GM08714 (cell line): ENCODE data around the gene OTUD4.

ENCODE experiments used
- H3K4me3 ChIP-seq: fragments of 200-500 bp; sonication (Bioruptor generic); 2 replicates; pipeline ENCODE4 v1.5.1; 2014; ENCODE audit warnings: mild to moderate bottlenecking, low read length, inconsistent platforms
- ZNF274 ChIP-seq: IDR thresholded peaks from 2 replicates; pipeline ENCODE4 v1.6.1; 2012; ENCODE audit warnings: mild to moderate bottlenecking, low read depth, low read length

The OTUD4 gene

DNA sequence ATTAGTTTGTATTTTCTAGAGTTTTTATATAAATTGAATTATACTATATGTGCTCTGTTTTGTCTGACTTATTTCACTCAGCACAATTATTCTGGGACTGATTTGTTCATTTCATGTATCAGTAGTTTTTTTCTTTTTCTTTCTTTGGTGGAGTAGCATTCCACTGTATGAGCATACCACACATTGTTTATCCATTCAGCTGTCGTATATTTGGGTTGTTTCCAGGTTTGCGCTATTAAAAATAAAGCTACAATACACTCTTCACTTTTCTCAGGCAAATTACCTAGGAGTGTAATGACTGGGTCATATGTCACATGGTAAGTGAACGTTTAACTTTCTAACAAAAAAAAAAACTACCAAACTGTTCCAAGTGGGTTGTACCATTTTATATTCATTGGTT lies 9.6 kb upstream of the OTUD4 start:
- no peak for TF ChIP-seq ZNF274
- no peak overlapping the region for H3K4me3 ChIP-seq

DNA sequence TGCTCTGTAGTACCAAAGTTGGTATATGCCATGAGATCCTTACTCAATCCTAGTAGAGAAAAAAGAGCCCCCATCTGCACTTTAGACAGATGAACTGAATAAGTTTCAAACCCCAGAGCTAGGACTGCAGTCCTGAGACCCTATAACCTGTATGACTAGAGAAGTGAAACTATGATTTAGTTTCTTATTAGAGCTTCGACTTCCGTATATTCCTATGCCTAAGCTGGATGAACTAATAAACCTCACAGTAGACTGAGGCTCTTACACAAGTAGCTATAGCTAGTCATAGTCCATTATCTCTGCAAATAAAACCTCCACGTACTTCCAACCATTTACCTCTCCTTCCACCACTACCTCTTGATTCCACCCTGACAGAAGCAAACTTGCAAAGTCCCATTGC lies 6.3 kb upstream of the OTUD4 start:
- TF ChIP-seq ZNF274: no peak
- H3K4me3 ChIP-seq: no peak overlapping the region; the same call in 1 of the 2 replicates

DNA sequence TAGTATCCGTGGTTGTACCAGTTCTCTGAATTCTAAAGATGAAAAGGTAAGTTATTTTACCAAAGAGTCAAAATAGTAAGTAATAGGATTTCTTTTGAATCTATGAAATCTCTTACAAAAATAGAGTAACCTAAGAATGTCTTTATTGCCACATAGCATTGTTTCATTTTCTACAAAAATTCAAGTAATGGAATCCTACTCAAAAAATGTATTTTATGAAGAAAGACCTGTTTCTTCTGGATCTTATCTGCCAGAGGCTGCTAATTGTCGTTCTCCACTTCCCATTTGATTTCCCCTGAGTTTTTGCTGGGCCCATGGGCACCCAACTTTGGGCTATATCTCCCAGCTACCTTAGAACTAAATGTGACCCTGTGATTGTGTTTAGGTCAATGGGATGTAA lies 3.2 kb upstream of the OTUD4 start:
- H3K4me3 ChIP-seq: no peak overlapping the region
- no peak for TF ChIP-seq ZNF274

GRCh38 chr4:145183023-145183422 lies 2.6 kb upstream of the OTUD4 start:
- no peak for TF ChIP-seq ZNF274
- no peak overlapping the region for H3K4me3 ChIP-seq

- no peak overlapping the region for H3K4me3 ChIP-seq
- no peak for TF ChIP-seq ZNF274
Observed at GRCh38 chr4:145182222-145182621, 1.8 kb upstream of the OTUD4 start.

DNA sequence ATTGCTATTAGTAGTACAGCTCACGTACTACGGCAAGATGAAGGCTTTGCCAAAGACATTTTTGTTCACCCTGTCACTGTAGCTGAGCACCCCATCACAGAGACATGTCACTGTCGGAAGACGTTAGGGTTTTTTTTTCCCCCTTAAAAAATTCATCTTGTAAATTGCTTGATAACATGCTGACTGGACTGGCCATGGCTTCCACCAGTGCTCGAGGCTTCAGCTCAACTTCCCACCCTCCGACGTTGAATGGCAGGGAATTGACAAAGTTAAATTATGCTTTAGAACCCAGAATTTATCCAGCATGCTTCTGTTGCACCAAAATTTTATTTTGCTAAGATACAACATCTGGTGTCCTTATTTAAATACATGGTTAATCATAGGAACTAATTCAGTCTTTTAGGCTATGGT lies 707 bp upstream of the OTUD4 start:
- H3K4me3 ChIP-seq: peak overlapping the region; percentile 82
- TF ChIP-seq ZNF274: no peak

GRCh38 chr4:145179861-145180297 lies 510 bp downstream of the OTUD4 start:
- H3K4me3 ChIP-seq: peak overlapping the region; percentile 100

DNA sequence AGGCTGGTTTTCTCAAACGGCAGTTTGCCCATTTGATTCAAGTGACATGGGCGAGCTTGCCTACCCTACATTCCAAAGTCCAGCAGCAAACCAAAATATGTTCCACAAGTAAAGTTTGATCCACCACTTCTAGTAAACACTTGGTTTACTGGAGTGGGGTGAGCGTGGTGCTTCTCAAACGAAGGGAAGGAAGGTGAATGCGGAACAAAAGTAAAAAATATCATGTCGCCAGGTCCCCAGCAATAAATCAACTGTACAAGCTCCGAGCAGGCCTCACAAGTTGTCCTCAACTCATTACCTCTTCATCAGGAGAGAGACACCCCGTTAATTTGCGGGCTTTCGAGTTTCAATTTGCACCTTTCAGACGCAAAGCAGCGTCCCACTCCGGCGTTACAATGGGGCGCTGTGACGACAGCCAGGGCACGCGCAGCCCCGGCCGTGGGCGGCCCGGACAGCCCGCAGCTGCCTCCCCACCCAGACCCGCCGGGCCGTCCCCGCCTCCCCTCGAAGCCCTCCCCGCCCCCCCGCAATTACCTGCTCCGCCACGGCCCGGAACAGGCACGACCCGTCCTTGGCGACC lies 1.0 kb downstream of the OTUD4 start:
- peak overlapping the region; percentile 100 for H3K4me3 ChIP-seq
- no peak for TF ChIP-seq ZNF274

GRCh38 chr4:145178740-145179280 lies 1.6 kb downstream of the OTUD4 start:
- TF ChIP-seq ZNF274: no peak
- peak overlapping the region; percentile 100 for H3K4me3 ChIP-seq

- H3K4me3 ChIP-seq: peak overlapping the region; percentile 100
- no peak for TF ChIP-seq ZNF274
Observed at GRCh38 chr4:145177906-145178538, 2.4 kb downstream of the OTUD4 start.

GRCh38 chr4:145177511-145177905 lies 2.9 kb downstream of the OTUD4 start:
- no peak for TF ChIP-seq ZNF274
- peak overlapping the region; percentile 100 for H3K4me3 ChIP-seq

DNA sequence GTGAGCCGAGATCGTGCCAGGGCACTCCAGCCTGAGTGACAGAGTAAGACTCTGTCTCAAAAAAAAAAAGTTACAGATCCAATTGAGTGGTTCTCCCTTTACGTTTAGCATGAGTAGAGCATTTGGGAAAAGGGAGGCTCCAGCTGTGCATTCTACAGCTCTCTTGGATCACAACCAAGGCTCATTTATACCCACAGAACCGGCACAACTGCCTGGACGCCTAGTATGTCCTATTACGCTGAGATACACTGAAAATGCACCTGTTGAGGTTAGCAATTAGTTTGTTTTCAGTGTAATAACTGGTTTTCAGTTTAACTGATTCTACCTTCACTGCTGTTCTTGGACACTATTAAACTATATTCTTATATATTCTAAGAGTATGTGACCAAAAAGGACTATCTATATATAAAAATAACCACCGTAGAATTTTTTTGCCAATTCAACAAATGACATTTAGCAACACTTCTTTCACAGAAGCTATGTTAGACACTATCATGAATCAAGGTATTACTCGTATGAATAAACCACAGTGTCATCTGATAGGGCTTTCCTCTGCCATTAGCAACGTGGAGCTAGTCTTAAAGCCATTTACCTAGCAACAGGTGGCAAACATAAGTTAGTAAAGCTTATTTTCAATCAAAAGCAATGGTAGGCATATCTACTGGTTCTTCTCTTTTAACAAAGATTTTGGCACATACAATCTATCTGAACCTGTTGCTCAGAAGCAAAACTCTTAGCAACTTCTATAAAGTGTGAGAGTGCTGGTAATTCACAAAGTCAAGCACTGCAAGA lies 3.6 kb downstream of the OTUD4 start:
- H3K4me3 ChIP-seq: peak overlapping the region; percentile 100
- TF ChIP-seq ZNF274: no peak

DNA sequence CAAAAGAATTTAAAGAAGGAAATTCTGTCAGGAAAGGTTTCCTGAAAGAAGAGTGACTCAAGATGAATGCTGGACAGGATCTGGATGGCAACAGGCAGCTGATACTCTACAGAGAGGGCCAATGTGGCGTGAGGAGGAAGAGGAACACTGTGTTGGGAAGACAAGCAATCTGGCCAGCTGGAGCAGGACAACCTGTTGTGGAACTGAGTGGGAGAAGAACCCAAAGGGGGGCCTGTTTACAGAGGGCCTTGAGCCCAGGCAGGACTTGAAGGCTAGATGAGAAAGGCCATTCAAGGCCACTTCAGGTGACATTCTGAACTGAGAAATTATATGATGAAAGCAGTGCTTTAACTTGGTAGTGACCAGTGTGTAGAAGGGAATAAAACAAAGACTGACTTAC lies 8.5 kb downstream of the OTUD4 start:
- no peak for TF ChIP-seq ZNF274

GRCh38 chr4:145170223-145170622 lies 10.2 kb downstream of the OTUD4 start:
- no peak for TF ChIP-seq ZNF274

More for the DNA sequence above, 8.5 kb downstream of the OTUD4 start:
- H3K4me3 ChIP-seq: no peak overlapping the region

More at GRCh38 chr4:145170223-145170622, 10.2 kb downstream of the OTUD4 start:
- H3K4me3 ChIP-seq: no peak overlapping the region
